Measurements from ENCODE around the gene LRRC8E.

LRRC8E gene

DNA sequence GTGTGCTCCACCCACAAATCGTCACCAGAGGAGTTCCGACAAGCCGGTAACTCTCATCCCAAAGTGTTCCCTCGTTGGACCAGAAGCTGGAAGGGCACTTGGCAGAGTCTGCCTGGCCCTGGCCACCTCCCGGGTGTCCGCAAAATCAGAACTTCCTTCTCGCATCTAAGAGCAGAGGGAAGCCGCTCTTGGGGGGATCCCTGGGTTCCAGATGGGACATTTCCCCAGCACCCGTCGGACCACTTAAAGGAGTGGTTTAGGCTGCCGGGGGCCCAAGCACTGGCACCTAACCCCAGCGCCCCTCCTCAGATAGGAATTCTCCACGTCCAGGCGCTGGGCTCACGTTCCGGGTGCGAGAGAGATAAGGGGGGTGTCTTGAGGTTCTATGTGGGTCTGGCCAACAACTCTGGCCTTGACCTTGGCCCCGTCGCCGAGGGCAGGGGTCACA, 14.5 kb downstream of the LRRC8E start:
- H3K27me3 ChIP-seq (replicated peaks; ENCODE audit: control insufficient read depth, insufficient read depth, low read length, poor library complexity, severe bottlenecking), result no peaks in the 10 kb centered on the region
- H3K27ac ChIP-seq (ENCODE audit: insufficient read depth, low read length, poor library complexity, severe bottlenecking), result peak overlapping the region; percentile 64
- H3K9me3 ChIP-seq (ENCODE audit: control insufficient read depth, low read length), result no peaks in the 10 kb centered on the region
- DNase-seq, result no peak
- H3K4me1 ChIP-seq (ENCODE audit: control insufficient read depth, insufficient read depth, low read length, poor library complexity, severe bottlenecking), result peaks cover 22% of the 10 kb centered on the region
- peaks cover 10% of the 10 kb centered on the region for H3K36me3 ChIP-seq (ENCODE audit: control insufficient read depth, insufficient read depth, low read length)
- peak overlapping the region; percentile 64 for H3K4me3 ChIP-seq (ENCODE audit: insufficient read depth, low read depth, low read length, poor library complexity, severe bottlenecking)

DNA sequence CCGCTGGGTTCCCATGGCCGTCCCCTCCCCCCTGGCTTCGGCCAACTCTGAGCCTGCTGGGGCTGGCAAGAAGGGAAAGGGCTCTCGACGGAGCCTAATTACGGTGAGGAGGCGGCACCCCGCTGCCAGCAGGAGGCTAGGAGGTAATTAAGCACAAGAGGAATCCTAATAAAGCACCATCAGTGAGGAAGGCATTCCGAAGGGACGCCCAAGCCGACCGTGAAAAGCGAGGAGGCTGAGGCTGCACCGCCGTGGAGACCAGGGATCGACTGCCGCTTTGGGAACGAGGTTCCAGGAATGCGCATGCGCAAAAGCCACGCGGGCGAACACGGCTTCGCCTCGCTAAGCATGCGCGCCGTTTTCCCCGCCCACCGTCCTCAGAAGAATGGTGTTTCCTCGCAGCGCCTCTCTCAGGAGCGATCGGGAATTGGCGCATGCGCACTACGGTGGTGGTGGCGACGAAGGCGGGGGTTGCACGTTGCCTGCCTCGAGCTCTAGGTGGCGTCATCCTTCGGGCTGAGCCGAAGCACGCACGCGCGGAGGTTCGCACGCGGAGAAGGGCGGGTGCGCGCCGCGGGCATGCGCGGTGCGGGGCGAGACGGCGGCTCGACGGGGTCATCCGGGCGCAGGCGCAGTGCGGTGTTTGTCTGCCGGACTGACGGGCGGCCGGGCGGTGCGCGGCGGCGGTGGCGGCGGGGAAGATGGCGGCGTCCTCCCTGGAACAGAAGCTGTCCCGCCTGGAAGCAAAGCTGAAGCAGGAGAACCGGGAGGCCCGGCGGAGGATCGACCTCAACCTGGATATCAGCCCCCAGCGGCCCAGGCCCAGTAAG, 15.1 kb downstream of the LRRC8E start, which contains the start of gene MAP2K7:
MAP2K7 (plus strand) TSS at position 634 of the 830 bp plus-strand sequence; CDS start at position 702, 68 bp downstream.
- peak within 1 kb of the TSS; percentile 68 for H3K4me3 ChIP-seq (ENCODE audit: insufficient read depth, low read depth, low read length, poor library complexity, severe bottlenecking)
- H3K36me3 ChIP-seq (ENCODE audit: control insufficient read depth, insufficient read depth, low read length), result peaks cover 10% of the 10 kb centered on the region
- H3K27me3 ChIP-seq (replicated peaks; ENCODE audit: control insufficient read depth, insufficient read depth, low read length, poor library complexity, severe bottlenecking), result no peaks in the 10 kb centered on the region
- no peaks in the 10 kb centered on the region for H3K9me3 ChIP-seq (ENCODE audit: control insufficient read depth, low read length)
- peak; percentile 100 for DNase-seq
- H3K27ac ChIP-seq (ENCODE audit: insufficient read depth, low read length, poor library complexity, severe bottlenecking), result peak within 1 kb of the TSS; percentile 85
- peaks cover 22% of the 10 kb centered on the region for H3K4me1 ChIP-seq (ENCODE audit: control insufficient read depth, insufficient read depth, low read length, poor library complexity, severe bottlenecking)

DNA sequence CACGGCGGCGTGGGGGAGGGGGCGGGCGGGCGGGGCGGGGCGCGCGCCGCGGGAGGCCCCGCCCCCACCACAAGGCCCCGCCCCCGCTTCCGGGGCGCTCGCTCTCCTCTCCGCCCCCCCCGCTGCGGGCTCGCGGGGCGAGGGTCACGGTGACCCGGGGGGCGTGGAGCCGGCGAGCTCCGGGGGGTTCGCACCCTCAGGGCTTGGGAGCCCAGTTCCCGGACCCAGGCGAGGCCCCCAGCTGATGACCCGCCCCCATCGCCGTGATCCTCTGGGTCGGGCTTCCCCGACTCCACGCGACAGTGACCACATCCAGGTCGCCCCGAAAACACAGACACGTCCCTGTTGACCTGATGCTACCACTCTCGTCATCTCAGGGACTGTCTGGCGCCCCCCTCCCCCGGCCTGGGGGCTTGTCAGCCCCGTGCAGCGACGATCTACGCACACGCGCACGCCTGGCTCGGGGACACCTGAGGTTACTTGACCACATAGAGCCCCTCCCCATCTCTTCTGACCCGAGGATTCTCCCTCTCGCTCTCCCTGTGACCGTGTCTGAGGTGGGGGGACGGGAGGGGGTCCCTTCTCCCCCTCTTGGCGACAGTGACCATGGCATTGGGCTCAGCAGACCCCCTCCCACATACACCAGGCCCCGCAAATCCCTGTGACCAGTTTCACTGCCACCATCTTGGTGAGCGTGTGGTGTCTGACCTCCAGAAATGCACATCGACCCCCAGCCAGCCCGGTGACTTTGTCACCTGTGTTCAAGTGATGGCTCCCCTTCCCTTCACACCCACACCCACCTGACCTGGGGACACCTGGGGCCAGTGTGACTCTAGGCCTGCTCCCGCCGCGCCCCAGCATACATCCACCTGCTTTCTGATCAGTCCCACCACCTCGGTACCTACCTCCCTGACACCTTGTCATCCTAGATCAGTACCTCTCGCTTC, 16.0 kb downstream of the LRRC8E start:
- Histone ChIP-seq H3K27ac (ENCODE audit: insufficient read depth, low read length, poor library complexity, severe bottlenecking) (peak overlapping the region; percentile 85), H3K4me1 (ENCODE audit: control insufficient read depth, insufficient read depth, low read length, poor library complexity, severe bottlenecking) (peaks cover 22% of the 10 kb centered on the region), H3K4me3 (ENCODE audit: insufficient read depth, low read depth, low read length, poor library complexity, severe bottlenecking) (peak overlapping the region; percentile 68), H3K36me3 (ENCODE audit: control insufficient read depth, insufficient read depth, low read length) (peaks cover 17% of the 10 kb centered on the region), H3K27me3 (replicated peaks; ENCODE audit: control insufficient read depth, insufficient read depth, low read length, poor library complexity, severe bottlenecking) (no peaks in the 10 kb centered on the region), H3K9me3 (ENCODE audit: control insufficient read depth, low read length) (no peaks in the 10 kb centered on the region)
- peak; percentile 75 to 89 (median 77) for DNase-seq

DNA sequence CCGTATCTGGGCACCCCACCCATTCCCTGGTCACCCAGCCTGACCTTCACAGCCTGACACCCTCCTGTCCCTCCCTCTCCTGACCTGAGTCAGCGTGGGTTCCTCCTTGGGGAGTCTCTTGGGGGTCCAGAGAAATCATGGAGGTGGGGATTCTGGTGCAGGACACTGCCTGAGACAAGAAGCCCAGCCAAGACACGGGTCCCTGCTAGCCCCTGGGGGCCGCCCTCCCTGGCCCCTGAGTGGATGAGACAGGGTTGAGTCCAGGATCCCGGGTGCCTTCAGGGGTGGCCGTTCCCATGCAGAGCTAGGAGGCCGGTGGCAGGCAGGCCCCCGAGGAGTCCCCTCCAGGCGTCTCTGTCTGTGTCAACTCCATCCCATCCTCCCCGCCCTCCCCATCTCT, 17.0 kb downstream of the LRRC8E start:
- H3K4me3 ChIP-seq (ENCODE audit: insufficient read depth, low read depth, low read length, poor library complexity, severe bottlenecking), result no peak overlapping the region
- no peak for DNase-seq
- H3K36me3 ChIP-seq (ENCODE audit: control insufficient read depth, insufficient read depth, low read length), result peaks cover 26% of the 10 kb centered on the region
- H3K27me3 ChIP-seq (replicated peaks; ENCODE audit: control insufficient read depth, insufficient read depth, low read length, poor library complexity, severe bottlenecking), result no peaks in the 10 kb centered on the region
- H3K9me3 ChIP-seq (ENCODE audit: control insufficient read depth, low read length), result no peaks in the 10 kb centered on the region
- H3K27ac ChIP-seq (ENCODE audit: insufficient read depth, low read length, poor library complexity, severe bottlenecking), result no peak overlapping the region
- H3K4me1 ChIP-seq (ENCODE audit: control insufficient read depth, insufficient read depth, low read length, poor library complexity, severe bottlenecking), result peaks cover 22% of the 10 kb centered on the region

DNA sequence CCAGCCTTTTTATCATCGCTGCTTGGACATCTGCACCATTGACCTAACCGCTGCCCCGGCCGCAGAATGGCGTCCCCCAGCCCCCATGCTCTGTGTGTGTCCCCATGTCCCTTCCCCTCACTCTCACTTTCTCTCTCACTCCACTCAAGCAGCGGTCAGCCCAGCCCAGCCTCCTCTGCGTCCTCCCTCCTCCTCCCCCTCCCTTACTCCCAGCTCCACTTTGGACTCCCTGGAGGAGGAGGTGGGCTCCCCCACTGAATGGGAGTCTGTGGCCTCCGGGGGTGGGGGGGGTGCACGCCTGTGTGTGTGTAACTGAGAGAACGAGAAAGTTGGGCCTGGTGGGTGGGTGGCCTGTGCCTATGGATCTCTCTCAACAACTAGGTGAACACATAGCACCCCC, 17.5 kb downstream of the LRRC8E start:
- no peaks in the 10 kb centered on the region for H3K9me3 ChIP-seq (ENCODE audit: control insufficient read depth, low read length)
- H3K4me1 ChIP-seq (ENCODE audit: control insufficient read depth, insufficient read depth, low read length, poor library complexity, severe bottlenecking), result peaks cover 22% of the 10 kb centered on the region
- no peaks in the 10 kb centered on the region for H3K27me3 ChIP-seq (replicated peaks; ENCODE audit: control insufficient read depth, insufficient read depth, low read length, poor library complexity, severe bottlenecking)
- no peak overlapping the region for H3K4me3 ChIP-seq (ENCODE audit: insufficient read depth, low read depth, low read length, poor library complexity, severe bottlenecking)
- no peak overlapping the region for H3K27ac ChIP-seq (ENCODE audit: insufficient read depth, low read length, poor library complexity, severe bottlenecking)
- DNase-seq, result no peak
- H3K36me3 ChIP-seq (ENCODE audit: control insufficient read depth, insufficient read depth, low read length), result peaks cover 32% of the 10 kb centered on the region

DNA sequence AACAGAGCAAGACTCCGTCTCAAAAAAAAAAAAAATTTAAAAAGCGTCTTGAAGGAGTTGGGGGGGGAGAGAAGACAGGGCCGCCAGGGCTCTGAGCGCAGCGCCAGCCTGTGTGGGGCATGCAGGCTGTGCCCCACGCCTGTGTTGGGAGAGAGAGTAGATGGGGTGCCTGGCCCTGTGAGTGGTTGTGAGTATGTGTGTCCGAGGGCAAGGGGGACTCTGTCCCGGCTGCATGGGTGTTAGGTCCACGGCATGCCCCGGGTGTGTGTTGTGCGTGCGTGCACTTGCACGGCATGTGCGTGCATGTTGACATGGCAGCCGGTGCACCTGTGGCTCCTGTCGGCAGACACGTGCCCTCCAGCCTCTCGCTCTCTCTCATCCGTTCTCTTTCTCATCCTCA, 18.8 kb downstream of the LRRC8E start:
- peaks cover 45% of the 10 kb centered on the region for H3K36me3 ChIP-seq (ENCODE audit: control insufficient read depth, insufficient read depth, low read length)
- H3K4me1 ChIP-seq (ENCODE audit: control insufficient read depth, insufficient read depth, low read length, poor library complexity, severe bottlenecking), result peaks cover 22% of the 10 kb centered on the region
- no peaks in the 10 kb centered on the region for H3K9me3 ChIP-seq (ENCODE audit: control insufficient read depth, low read length)
- DNase-seq, result no peak
- no peak overlapping the region for H3K4me3 ChIP-seq (ENCODE audit: insufficient read depth, low read depth, low read length, poor library complexity, severe bottlenecking)
- H3K27ac ChIP-seq (ENCODE audit: insufficient read depth, low read length, poor library complexity, severe bottlenecking), result no peak overlapping the region
- H3K27me3 ChIP-seq (replicated peaks; ENCODE audit: control insufficient read depth, insufficient read depth, low read length, poor library complexity, severe bottlenecking), result no peaks in the 10 kb centered on the region

DNA sequence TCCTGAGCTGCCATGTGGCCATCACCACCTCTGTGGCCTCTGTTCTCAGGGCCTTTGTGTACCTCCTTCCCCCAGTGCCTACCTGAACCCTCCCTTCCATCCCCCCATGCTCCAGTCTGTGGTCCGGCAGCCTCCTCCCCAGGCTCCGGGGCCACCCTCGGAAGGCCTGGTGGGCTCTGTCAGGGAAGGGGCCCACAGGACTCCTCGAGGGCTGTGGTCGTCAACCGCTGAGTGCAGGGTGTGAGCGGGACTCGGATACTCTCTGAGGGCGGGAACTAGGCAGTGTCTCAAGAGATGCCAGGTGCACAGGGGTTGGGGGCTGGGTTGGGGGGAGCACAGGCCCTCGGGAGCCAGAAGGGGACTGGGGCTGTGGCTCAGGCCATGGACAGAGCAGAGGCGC, 19.2 kb downstream of the LRRC8E start:
- Histone ChIP-seq H3K4me1 (ENCODE audit: control insufficient read depth, insufficient read depth, low read length, poor library complexity, severe bottlenecking) (peaks cover 21% of the 10 kb centered on the region), H3K36me3 (ENCODE audit: control insufficient read depth, insufficient read depth, low read length) (peaks cover 47% of the 10 kb centered on the region), H3K9me3 (ENCODE audit: control insufficient read depth, low read length) (no peaks in the 10 kb centered on the region), H3K27ac (ENCODE audit: insufficient read depth, low read length, poor library complexity, severe bottlenecking) (no peak overlapping the region), H3K27me3 (replicated peaks; ENCODE audit: control insufficient read depth, insufficient read depth, low read length, poor library complexity, severe bottlenecking) (no peaks in the 10 kb centered on the region), H3K4me3 (ENCODE audit: insufficient read depth, low read depth, low read length, poor library complexity, severe bottlenecking) (no peak overlapping the region)
- no peak for DNase-seq

DNA sequence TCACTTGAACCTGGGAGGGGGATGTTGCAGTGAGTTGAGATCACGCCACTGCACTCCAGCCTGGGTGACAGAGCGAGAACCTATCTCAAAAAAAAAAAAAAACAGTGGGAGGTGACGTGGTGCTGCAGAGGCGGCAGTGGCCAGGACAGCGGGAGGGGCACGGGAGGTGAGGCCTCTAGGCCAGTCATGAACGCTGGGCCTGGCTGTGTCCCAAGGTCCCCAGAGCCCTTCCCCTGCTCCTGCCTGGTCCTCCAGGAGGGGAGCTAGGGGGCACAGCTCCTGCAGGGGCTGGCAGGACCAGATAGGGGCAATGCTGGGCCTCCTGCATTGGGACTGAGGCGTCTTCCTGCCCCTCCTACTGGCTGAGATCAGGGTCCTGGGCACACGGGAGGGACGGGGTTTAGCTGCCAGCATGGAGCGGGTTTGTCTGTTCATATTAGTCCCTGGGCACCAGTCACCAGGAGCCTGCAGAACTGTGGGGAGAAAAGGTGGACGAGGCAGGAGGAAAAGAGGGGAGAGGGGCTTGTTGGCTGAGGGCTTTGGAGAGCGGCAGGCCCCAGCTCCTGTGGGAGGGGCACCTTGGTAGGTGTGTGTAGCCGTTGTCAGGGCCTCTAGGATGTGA, 19.9 kb downstream of the LRRC8E start:
- Histone ChIP-seq H3K4me3 (ENCODE audit: insufficient read depth, low read depth, low read length, poor library complexity, severe bottlenecking) (no peak overlapping the region), H3K36me3 (ENCODE audit: control insufficient read depth, insufficient read depth, low read length) (peaks cover 53% of the 10 kb centered on the region), H3K27ac (ENCODE audit: insufficient read depth, low read length, poor library complexity, severe bottlenecking) (no peak overlapping the region), H3K27me3 (replicated peaks; ENCODE audit: control insufficient read depth, insufficient read depth, low read length, poor library complexity, severe bottlenecking) (no peaks in the 10 kb centered on the region), H3K9me3 (ENCODE audit: control insufficient read depth, low read length) (no peaks in the 10 kb centered on the region), H3K4me1 (ENCODE audit: control insufficient read depth, insufficient read depth, low read length, poor library complexity, severe bottlenecking) (peaks cover 15% of the 10 kb centered on the region)
- no peak for DNase-seq

DNA sequence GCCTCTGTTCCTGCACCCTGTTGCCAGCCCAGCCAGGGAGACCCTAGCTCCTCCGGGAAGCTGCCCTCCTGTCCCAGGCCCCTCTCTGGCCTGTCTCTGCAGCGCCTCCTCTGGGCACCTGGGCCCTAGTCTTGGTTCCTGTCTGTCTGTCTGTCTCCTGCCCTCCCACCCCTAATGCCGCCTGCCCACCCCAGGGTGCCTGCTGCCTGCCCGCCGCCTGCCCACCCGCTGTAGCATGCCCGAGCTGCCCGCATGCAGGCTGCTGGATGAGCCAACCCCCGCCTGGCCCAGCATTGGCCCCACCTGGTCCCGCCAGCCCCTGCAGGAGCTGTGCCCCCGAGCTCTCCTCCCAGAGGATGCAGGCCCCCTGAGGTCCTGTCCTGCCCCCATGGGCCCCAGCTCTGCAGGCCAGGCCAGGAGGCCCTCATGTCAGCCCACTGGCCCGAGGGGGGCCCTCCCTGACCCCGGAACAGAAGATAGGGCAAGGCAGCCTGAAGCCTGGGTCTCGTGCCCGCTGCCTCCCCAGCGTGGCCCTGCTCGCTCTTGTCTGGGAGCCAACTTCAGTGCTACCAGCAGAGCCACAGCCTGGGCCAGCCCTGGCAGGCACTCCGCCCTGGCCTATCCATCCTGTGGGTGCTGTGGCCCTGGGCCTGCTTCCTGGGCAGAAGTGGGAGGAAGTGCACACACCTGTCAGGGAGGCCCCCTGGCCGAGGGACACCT, 20.6 kb downstream of the LRRC8E start:
- no peaks in the 10 kb centered on the region for H3K27me3 ChIP-seq (replicated peaks; ENCODE audit: control insufficient read depth, insufficient read depth, low read length, poor library complexity, severe bottlenecking)
- H3K27ac ChIP-seq (ENCODE audit: insufficient read depth, low read length, poor library complexity, severe bottlenecking), result no peak overlapping the region
- H3K4me1 ChIP-seq (ENCODE audit: control insufficient read depth, insufficient read depth, low read length, poor library complexity, severe bottlenecking), result peaks cover 13% of the 10 kb centered on the region
- H3K36me3 ChIP-seq (ENCODE audit: control insufficient read depth, insufficient read depth, low read length), result peaks cover 53% of the 10 kb centered on the region
- no peaks in the 10 kb centered on the region for H3K9me3 ChIP-seq (ENCODE audit: control insufficient read depth, low read length)
- no peak for DNase-seq
- no peak overlapping the region for H3K4me3 ChIP-seq (ENCODE audit: insufficient read depth, low read depth, low read length, poor library complexity, severe bottlenecking)
